ACC112 (cell line): ENCODE results near the gene TRAK1.

Source experiments
- H2AFZ ChIP-seq: fragments of 200-600 bp; sonication (generic); one replicate; pipeline ENCODE4 v1.6.0; 2017; ENCODE audit warnings: antibody characterized with exemption, low read length; ENCODE audit not compliant: unreplicated experiment
- H3K27ac ChIP-seq: fragments of 200-600 bp; sonication (generic); 2 replicates; pipeline ENCODE4 v1.5.1; 2014; ENCODE audit warnings: low read depth, mild to moderate bottlenecking, antibody characterized with exemption, low read length, moderate library complexity
- H3K27me3 ChIP-seq: fragments of 200-600 bp; sonication (generic); 2 replicates; pipeline ENCODE4 v1.6.1; 2014; ENCODE audit warnings: mild to moderate bottlenecking, antibody characterized with exemption, low read length, moderate library complexity, mixed read lengths; ENCODE audit not compliant: insufficient read depth
- H3K36me3 ChIP-seq: fragments of 200-600 bp; sonication (generic); 2 replicates; pipeline ENCODE4 v1.6.1; 2016; ENCODE audit warnings: mild to moderate bottlenecking, antibody characterized with exemption, low read length, moderate library complexity, mixed read lengths; ENCODE audit not compliant: insufficient read depth
- H3K4me1 ChIP-seq: fragments of 200-600 bp; sonication (generic); one replicate; pipeline ENCODE4 v1.6.1; 2016; ENCODE audit warnings: low read length, mixed read lengths; ENCODE audit not compliant: insufficient read depth, unreplicated experiment, control insufficient read depth
- H3K4me3 ChIP-seq: fragments of 200-600 bp; sonication (generic); 2 replicates; pipeline ENCODE4 v1.5.1; 2014; ENCODE audit warnings: mild to moderate bottlenecking, low read depth, low read length
- H3K79me2 ChIP-seq: fragments of 200-600 bp; sonication (generic); one replicate; pipeline ENCODE4 v1.6.0; 2016; ENCODE audit warnings: low read length; ENCODE audit not compliant: control insufficient read depth, unreplicated experiment, insufficient read depth

Gene TRAK1

DNA sequence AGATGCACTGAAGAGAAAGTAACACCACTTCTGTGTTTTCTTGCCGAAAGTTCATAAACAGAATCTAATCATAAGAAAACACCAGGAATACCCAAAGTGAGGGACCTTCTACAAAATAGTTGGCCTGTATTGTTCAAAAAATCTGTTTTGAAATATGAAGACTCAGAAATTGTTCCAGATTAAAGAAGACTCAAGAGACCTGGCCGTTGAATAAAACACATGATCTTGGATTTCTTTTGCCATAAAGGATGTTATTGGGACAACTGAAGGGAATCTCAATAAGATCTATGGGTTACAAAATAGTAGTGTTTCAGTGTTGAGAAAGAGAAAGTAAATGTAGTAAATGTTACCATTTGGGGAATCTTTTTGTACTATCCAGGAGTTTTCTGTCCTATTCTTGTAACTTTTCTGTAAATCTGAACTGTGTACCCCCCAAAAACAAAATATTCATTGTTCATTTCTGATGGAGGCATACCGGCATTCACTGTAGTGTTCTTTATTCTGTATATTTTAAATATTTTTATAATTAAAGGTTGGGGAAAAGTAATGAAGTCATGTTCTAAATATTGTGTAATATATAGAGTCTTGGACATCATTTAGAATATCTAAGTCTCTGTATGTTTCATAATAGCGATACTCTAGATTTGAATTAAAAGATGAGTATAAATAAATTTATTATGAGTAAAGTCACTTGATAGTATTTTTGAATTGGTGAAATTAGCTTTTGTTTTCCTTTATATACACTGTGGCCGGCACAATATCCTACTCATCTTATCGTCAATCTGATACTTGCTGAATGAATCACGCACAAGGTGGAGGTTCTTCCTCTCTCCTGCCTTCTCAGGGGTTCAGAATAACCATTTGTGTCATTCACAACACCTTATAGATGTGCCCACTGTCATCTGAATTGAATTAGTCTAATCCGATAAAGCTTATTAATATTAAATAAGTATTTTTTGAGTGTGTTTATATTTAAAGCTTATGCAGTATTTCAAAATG, 66.7 kb downstream of the TRAK1 start:
- Histone ChIP-seq H3K27me3 (no peaks in the 10 kb centered on the region), H3K27ac (0 out of 2 replicates have a peak overlapping the region, but pooled peaks have one; percentile 13), H3K4me3 (peak overlapping the region; percentile 7; the same call in 1 of the 2 replicates), H2AFZ (no peak overlapping the region), H3K4me1 (peaks cover 30% of the 10 kb centered on the region), H3K36me3 (no peaks in the 10 kb centered on the region), H3K79me2 (peaks cover 13% of the 10 kb centered on the region)

DNA sequence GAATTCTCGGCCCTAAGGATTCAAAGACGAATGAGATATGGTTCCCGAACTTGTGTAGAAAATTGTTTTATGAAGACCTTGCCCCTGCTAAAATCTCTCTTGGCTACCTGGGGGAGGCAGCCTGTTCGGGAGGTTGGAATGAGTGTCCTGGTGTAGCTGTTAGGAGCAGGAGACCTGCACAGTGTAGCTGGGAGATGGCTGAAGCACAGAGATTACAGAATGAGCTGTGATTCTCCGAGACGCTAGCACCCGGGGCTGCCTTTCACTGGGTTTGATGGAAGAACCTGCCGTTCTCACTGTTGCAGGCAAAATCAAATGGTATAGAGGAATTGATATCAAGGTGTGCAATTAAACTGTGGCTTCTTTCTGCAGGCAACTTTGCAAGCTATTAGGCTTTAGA, 68.0 kb downstream of the TRAK1 start:
- Histone ChIP-seq H3K4me3 (no peak overlapping the region), H3K79me2 (peaks cover 18% of the 10 kb centered on the region), H3K4me1 (peaks cover 30% of the 10 kb centered on the region), H3K27me3 (no peaks in the 10 kb centered on the region), H3K36me3 (no peaks in the 10 kb centered on the region), H3K27ac (no peak overlapping the region), H2AFZ (no peak overlapping the region)

DNA sequence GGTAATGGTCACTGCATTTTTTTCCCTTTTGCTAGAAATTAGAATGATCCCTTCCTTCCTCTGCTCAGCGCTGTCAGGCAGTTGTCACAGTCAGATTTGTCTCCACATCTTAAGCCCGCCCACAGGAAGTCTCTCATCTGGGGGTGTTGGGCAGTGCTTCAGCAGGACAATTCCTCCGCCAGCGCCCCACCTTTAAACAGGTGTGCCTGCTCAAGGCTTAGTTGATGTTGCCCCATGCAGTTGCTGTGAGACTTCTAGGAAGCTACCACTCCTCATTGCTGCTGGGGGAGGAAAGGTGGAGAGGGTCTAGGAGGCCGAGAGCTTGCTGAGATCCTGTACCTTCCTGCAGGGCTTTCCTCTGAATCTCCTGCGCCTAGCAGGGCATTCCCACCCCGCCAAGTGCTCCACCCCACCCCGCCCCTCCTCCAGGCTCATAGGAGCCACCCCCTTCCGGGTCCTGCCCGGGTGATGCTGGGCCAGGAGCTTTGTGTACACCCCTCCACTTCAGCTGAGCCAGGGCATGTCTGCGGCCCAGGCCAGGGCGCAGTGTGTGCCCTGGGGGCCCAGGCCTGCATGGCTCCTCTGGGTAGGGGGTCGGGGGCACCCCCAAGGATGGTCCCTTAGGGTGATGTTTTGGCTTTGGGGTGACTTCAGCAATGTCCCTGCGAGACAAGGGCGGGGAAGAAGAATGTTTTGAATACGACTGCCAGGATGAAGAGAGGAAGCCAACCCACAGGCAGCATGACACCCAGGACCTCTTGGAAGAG, 68.7 kb downstream of the TRAK1 start:
- peaks cover 35% of the 10 kb centered on the region for H3K4me1 ChIP-seq
- H3K79me2 ChIP-seq: peaks cover 20% of the 10 kb centered on the region
- no peaks in the 10 kb centered on the region for H3K27me3 ChIP-seq
- peak overlapping the region; percentile 51 for H3K27ac ChIP-seq
- H2AFZ ChIP-seq: no peak overlapping the region
- H3K4me3 ChIP-seq: peak overlapping the region; percentile 68
- H3K36me3 ChIP-seq: no peaks in the 10 kb centered on the region

- Histone ChIP-seq H3K27ac (peak overlapping the region; percentile 55), H3K4me3 (peak overlapping the region; percentile 27), H3K27me3 (no peaks in the 10 kb centered on the region), H3K4me1 (peaks cover 35% of the 10 kb centered on the region), H3K36me3 (no peaks in the 10 kb centered on the region), H2AFZ (no peak overlapping the region), H3K79me2 (peaks cover 20% of the 10 kb centered on the region)
These were observed 70.1 kb downstream of the TRAK1 start for GRCh38 chr3:42161050-42161935.

- Histone ChIP-seq H3K4me1 (peaks cover 33% of the 10 kb centered on the region), H2AFZ (no peak overlapping the region), H3K27me3 (no peaks in the 10 kb centered on the region), H3K36me3 (no peaks in the 10 kb centered on the region), H3K79me2 (peaks cover 20% of the 10 kb centered on the region), H3K27ac (no peak overlapping the region), H3K4me3 (no peak overlapping the region)
These were observed 71.3 kb downstream of the TRAK1 start for GRCh38 chr3:42162462-42162861.

DNA sequence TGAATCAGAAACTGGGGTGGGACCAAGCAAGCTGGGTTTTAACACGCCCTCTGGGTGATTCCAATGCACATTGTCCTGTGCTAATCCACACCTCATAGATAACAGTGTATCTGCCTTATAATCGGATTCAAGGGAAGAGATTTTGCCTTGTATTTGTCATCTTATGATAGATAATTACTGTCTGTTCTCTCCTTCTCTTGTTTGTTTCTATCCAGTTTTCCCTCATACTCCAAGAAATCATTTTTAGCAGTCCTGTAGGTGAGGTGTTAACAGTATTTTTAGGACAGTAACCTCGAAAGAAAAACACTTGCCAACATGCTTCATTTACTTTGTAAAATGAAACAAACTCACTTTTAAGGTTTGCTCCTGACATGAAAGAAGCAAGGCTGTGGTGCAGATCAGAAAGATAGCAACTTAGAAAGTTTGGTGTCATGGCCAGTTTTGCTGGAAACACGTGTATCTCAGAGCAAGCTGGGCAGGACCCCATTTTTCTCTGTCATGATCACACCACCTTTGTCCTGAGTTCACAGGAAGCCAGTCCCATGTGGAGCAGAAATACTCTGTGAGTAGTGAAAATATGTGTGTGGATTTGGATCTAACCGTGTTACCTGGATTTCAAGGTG, 72.6 kb downstream of the TRAK1 start:
- Histone ChIP-seq H3K27ac (no peak overlapping the region), H2AFZ (no peak overlapping the region), H3K4me1 (peaks cover 30% of the 10 kb centered on the region), H3K4me3 (no peak overlapping the region), H3K36me3 (no peaks in the 10 kb centered on the region), H3K27me3 (no peaks in the 10 kb centered on the region), H3K79me2 (peaks cover 22% of the 10 kb centered on the region)

- Histone ChIP-seq H3K4me1 (peaks cover 28% of the 10 kb centered on the region), H3K36me3 (no peaks in the 10 kb centered on the region), H2AFZ (no peak overlapping the region), H3K79me2 (peaks cover 19% of the 10 kb centered on the region), H3K27me3 (no peaks in the 10 kb centered on the region), H3K27ac (no peak overlapping the region), H3K4me3 (no peak overlapping the region)
These were observed 73.5 kb downstream of the TRAK1 start for GRCh38 chr3:42164656-42165055.

DNA sequence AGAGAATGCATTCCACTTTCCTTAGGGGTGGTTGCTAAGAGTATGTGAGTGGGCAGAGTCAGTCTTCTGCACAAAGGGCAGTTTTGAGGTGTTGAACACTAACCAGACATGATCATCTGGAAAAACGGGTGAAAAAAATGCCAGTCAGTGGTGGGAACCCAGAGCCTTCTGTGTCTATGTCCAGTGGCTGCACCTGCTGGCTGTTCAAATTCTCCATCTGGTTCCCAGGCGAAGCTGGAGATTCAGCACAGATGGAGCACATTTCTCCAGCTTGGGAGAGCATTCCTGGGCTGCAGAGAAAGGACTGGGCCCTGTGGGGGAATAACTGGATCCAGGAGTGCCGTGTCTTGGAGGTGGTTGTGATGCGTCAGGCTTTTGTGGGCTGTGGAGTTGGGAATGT, 74.1 kb downstream of the TRAK1 start:
- no peak overlapping the region for H3K27ac ChIP-seq
- peaks cover 22% of the 10 kb centered on the region for H3K4me1 ChIP-seq
- H3K4me3 ChIP-seq: no peak overlapping the region
- no peaks in the 10 kb centered on the region for H3K36me3 ChIP-seq
- no peaks in the 10 kb centered on the region for H3K27me3 ChIP-seq
- peaks cover 18% of the 10 kb centered on the region for H3K79me2 ChIP-seq
- H2AFZ ChIP-seq: no peak overlapping the region

DNA sequence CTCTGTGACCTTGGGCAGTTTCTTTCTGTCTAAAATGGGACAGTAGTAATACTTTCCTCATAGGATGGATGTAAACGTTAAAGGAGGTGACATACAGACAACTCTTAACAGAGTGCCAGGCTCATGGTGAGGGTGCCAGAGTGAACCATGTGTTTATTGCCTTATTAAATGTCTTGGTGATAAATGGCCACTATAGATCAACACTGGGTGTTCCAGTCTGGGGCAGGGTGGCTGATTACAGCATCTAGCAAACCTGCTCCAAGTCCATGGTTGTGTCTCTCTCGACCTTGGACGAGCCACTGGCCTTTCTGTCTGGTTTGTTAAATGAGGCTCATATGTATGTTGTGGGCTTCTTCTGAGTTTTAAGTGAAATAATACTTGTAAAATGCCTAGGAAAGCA, 75.1 kb downstream of the TRAK1 start:
- no peak overlapping the region for H3K4me3 ChIP-seq
- peaks cover 18% of the 10 kb centered on the region for H3K79me2 ChIP-seq
- peaks cover 13% of the 10 kb centered on the region for H3K4me1 ChIP-seq

More for the DNA sequence above, 75.1 kb downstream of the TRAK1 start:
- H3K36me3 ChIP-seq: no peaks in the 10 kb centered on the region
- H3K27me3 ChIP-seq: no peaks in the 10 kb centered on the region
- H3K27ac ChIP-seq: no peak overlapping the region
- no peak overlapping the region for H2AFZ ChIP-seq
